Renal pelvis (tissue), 4 donors: ENCODE measurements around the gene CNTNAP5. TPM values are rescaled to one million over a fixed set of nuclear protein-coding genes. Genes with fewer than 3 reads are reported as not detected.

Source experiments
- DNase-seq: peaks from one replicate; pipeline ENCODE4 v3.0.0-alpha.2; 2013
- polyA plus RNA-seq, 3 donors: library from polyadenylated mRNA; unstranded; fragments of 120-200 nt; gene quantifications; one replicate each; pipeline ENCODE4 v1.2.1, GENCODE V29; 2013; ENCODE audit not compliant: insufficient read length in 3 of 3

Gene CNTNAP5
- polyA plus RNA-seq, 3 donors = 0.11 TPM; not detected in 2

GRCh38 chr2:124542932-124543640 lies 518.0 kb downstream of the CNTNAP5 start:
- DNase-seq = no peak

- DNase-seq = no peak
Observed at GRCh38 chr2:124547700-124548099, 522.6 kb downstream of the CNTNAP5 start.

GRCh38 chr2:124558277-124558905 lies 533.3 kb downstream of the CNTNAP5 start:
- no peak for DNase-seq

GRCh38 chr2:124559236-124559635 lies 534.1 kb downstream of the CNTNAP5 start:
- DNase-seq = no peak

GRCh38 chr2:124560592-124561112 lies 535.6 kb downstream of the CNTNAP5 start:
- no peak for DNase-seq

GRCh38 chr2:124561486-124561885 lies 536.4 kb downstream of the CNTNAP5 start:
- no peak for DNase-seq

GRCh38 chr2:124563426-124563825 lies 538.3 kb downstream of the CNTNAP5 start:
- no peak for DNase-seq

GRCh38 chr2:124566518-124566970 lies 541.5 kb downstream of the CNTNAP5 start:
- no peak for DNase-seq

GRCh38 chr2:124570872-124571271 lies 545.8 kb downstream of the CNTNAP5 start:
- no peak for DNase-seq

- no peak for DNase-seq
Observed at GRCh38 chr2:124571836-124572235, 546.7 kb downstream of the CNTNAP5 start.

- DNase-seq = no peak
Observed at GRCh38 chr2:124572934-124573634, 548.0 kb downstream of the CNTNAP5 start.

GRCh38 chr2:124575497-124575896 lies 550.4 kb downstream of the CNTNAP5 start:
- DNase-seq = no peak

- no peak for DNase-seq
Observed at GRCh38 chr2:124580263-124580662, 555.2 kb downstream of the CNTNAP5 start.

- DNase-seq = no peak
Observed at GRCh38 chr2:124582387-124582786, 557.3 kb downstream of the CNTNAP5 start.

GRCh38 chr2:124584615-124585014 lies 559.5 kb downstream of the CNTNAP5 start:
- DNase-seq = peak; percentile 5

- DNase-seq = no peak
Observed at GRCh38 chr2:124585277-124585676, 560.2 kb downstream of the CNTNAP5 start.

GRCh38 chr2:124586210-124586609 lies 561.1 kb downstream of the CNTNAP5 start:
- no peak for DNase-seq

GRCh38 chr2:124586835-124587234 lies 561.7 kb downstream of the CNTNAP5 start:
- no peak for DNase-seq

GRCh38 chr2:124589971-124590370 lies 564.9 kb downstream of the CNTNAP5 start:
- no peak for DNase-seq

GRCh38 chr2:124602759-124603158 lies 577.7 kb downstream of the CNTNAP5 start:
- no peak for DNase-seq

- no peak for DNase-seq
Observed at GRCh38 chr2:124604940-124605339, 579.9 kb downstream of the CNTNAP5 start.

- no peak for DNase-seq
Observed at GRCh38 chr2:124607679-124608078, 582.6 kb downstream of the CNTNAP5 start.

GRCh38 chr2:124609667-124610066 lies 584.6 kb downstream of the CNTNAP5 start:
- no peak for DNase-seq
